Fibroblast of peridontal ligament (primary cell): ENCODE data around the gene CYTH4.
"Not testable (repeated sequence)": the region's sequence is repeated elsewhere in the genome, so short reads cannot be mapped to it uniquely, and the experiment has no call there.

ENCODE experiments used
- DNase-seq: peaks from one replicate; pipeline ENCODE4 v3.0.0-alpha.2; 2010; ENCODE audit errors: extremely low read depth

Gene CYTH4

GRCh38 chr22:37310075-37310606 is 27.8 kb downstream of the CYTH4 start:
- DNase-seq: no peak

GRCh38 chr22:37310815-37311595 is 28.7 kb downstream of the CYTH4 start:
- DNase-seq: no peak

- no peak for DNase-seq
These were observed 29.5 kb downstream of the CYTH4 start for GRCh38 chr22:37311761-37312312.

- no peak for DNase-seq
These were observed 30.4 kb downstream of the CYTH4 start for GRCh38 chr22:37312549-37313183.

GRCh38 chr22:37313376-37314314 is 31.3 kb downstream of the CYTH4 start:
- DNase-seq: peak; percentile 49

GRCh38 chr22:37314315-37315074 is 32.2 kb downstream of the CYTH4 start:
- DNase-seq: no peak

GRCh38 chr22:37316405-37316804 is 34.1 kb downstream of the CYTH4 start:
- DNase-seq: no peak

GRCh38 chr22:37316875-37317371 is 34.6 kb downstream of the CYTH4 start:
- DNase-seq: peak; percentile 81

GRCh38 chr22:37317698-37318210 is 35.4 kb downstream of the CYTH4 start:
- no peak for DNase-seq

- no peak for DNase-seq
These were observed 36.2 kb downstream of the CYTH4 start for GRCh38 chr22:37318364-37319109.

GRCh38 chr22:37319469-37319868 is 37.2 kb downstream of the CYTH4 start:
- no peak for DNase-seq

- DNase-seq: no peak
These were observed 38.7 kb downstream of the CYTH4 start for GRCh38 chr22:37320726-37321677.

- DNase-seq: no peak
These were observed 42.2 kb downstream of the CYTH4 start for GRCh38 chr22:37324340-37325038.

- DNase-seq: no peak
These were observed 42.7 kb downstream of the CYTH4 start for GRCh38 chr22:37325039-37325395.

GRCh38 chr22:37326726-37327125 is 44.4 kb downstream of the CYTH4 start:
- DNase-seq: no peak

- DNase-seq: no peak
These were observed 45.7 kb downstream of the CYTH4 start for GRCh38 chr22:37328017-37328416.

GRCh38 chr22:37328538-37329237 is 46.4 kb downstream of the CYTH4 start:
- not testable (repeated sequence) for DNase-seq
